Fibroblast of skin of right quadriceps (primary cell): ENCODE data around the gene SLC1A4.
"Not testable (repeated sequence)": the region's sequence is repeated elsewhere in the genome, so short reads cannot be mapped to it uniquely, and the experiment has no call there.

Experiments
- DNase-seq: peaks from one replicate; pipeline ENCODE4 v3.0.0-alpha.2; 2013

Gene SLC1A4

DNA sequence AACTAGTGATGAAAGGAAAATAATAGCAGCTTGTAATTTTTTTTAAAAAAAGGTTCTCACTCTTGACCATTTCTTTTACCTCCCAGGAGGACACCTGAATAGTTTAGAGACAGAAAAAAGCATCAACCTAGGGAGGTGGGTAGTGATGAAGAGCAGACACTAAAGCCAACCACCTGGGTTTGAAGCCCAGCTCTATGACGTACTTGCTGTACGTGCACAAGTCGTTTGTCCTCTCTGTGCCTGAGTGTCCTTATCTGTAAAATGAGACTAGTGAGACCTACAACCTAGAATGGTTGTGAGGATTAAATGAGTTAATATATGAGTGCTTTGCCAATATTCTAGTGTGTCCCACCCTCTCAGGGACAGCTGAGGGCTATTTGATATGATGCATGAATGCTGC is 5.8 kb downstream of the SLC1A4 start:
- no peak for DNase-seq

GRCh38 chr2:64996871-64997307 is 7.7 kb downstream of the SLC1A4 start:
- no peak for DNase-seq

- peak; percentile 49 for DNase-seq
Observed at GRCh38 chr2:64998658-64999061, 9.5 kb downstream of the SLC1A4 start.

DNA sequence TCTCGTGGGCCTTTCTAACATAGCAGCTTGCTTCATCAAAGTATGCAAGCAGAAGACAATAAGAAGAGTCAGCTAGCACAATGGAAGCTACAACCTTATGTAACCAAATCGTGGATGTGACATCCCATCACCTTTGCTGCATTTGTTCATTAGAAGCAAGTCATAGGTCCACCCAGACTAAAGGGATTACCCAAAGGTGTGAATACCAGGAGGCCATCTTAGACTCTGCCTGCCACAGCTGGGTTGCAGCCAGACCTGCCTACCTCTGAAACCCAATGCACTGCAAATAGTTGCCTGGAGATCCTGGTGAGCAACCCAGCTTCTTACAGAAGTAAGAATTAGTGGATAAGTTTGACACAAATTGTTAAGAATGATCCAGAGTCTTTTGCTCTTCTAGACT is 10.6 kb downstream of the SLC1A4 start:
- DNase-seq, result no peak

- DNase-seq, result no peak
Observed at GRCh38 chr2:65000644-65001043, 11.4 kb downstream of the SLC1A4 start.

DNA sequence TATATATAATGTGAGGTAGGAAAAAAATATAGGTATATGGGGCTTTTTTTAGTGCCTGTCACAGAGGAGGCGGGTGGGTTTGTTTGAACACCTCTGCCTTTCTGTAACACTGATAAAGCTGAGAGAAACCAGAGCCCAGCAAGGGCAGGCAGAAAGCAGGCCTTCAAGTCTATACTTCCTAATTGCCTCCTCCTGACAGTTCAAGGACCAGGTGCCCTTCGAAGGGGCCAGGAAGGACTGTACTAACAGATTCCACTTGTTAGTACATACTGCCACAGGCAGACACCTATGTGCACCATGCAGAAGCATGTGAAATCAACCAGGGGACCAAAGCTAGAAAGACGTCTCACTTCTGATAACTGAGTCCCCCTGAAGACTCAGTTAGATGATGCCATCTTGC is 13.8 kb downstream of the SLC1A4 start:
- DNase-seq, result no peak

GRCh38 chr2:65004232-65004631 is 15.0 kb downstream of the SLC1A4 start:
- not testable (repeated sequence) for DNase-seq

DNA sequence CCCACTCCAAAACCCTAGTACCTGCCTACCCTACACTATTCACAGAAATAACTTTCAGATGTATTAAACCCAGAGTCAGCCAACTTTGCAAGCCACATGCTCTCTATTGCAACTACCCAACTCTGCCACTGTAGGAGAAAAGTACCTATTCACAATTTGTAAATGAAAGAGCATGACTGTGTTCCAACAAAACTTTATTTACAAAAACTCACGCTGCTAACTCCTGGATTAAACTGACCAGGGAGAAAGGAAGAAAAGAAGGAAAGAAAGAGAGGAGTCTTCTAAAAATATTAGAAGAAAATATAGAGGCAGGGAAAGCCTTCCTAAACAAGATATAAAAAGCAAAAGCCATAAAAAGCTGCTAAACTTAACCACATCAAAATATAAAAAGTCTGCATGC is 24.6 kb downstream of the SLC1A4 start:
- no peak for DNase-seq

GRCh38 chr2:65015731-65016130 is 26.5 kb downstream of the SLC1A4 start:
- no peak for DNase-seq

- no peak for DNase-seq
Observed at GRCh38 chr2:65016789-65017188, 27.6 kb downstream of the SLC1A4 start.

- DNase-seq, result no peak
Observed at GRCh38 chr2:65017335-65017734, 28.1 kb downstream of the SLC1A4 start.

DNA sequence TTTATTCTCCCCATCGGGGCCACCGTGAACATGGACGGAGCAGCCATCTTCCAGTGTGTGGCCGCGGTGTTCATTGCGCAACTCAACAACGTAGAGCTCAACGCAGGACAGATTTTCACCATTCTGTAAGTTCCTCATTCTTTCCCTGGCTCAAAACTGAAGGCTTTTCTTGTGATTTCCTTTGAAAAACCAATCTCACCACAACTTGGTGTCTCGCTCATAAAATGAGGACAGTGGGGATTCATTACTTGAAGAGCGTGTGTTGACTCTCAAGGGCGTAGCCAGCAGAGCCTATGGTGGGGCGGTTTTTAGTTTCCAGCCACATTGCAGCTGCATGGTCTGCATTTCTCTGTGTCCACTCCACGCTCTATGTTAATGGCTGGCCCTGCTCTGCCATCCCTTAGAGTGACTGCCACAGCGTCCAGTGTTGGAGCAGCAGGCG is 29.0 kb downstream of the SLC1A4 start:
- no peak for DNase-seq

GRCh38 chr2:65019010-65019409 is 29.8 kb downstream of the SLC1A4 start:
- DNase-seq, result no peak

GRCh38 chr2:65019675-65020195 is 30.5 kb downstream of the SLC1A4 start:
- DNase-seq, result no peak

DNA sequence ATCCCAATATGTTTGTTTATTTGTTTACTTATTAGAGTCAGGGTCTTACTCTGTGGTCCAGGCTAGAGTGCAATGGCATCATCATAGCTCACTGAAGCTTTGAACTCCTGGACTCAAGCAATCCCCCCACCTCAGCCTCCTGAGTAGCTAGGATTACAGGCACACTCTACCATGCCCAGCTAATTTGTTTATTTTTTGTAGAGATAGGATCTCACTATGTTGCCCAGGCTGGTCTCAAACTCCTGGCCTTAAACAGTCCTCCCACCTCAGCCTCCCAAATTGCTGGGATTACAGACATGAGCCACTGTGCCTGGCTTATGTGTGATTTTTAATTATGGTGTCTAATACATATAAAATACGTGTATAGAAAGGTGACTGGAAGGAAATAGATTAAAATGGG is 31.1 kb downstream of the SLC1A4 start:
- DNase-seq, result not testable (repeated sequence)

- DNase-seq, result no peak
Observed at GRCh38 chr2:65020943-65021528, 31.8 kb downstream of the SLC1A4 start.

GRCh38 chr2:65021709-65022108 is 32.5 kb downstream of the SLC1A4 start:
- no peak for DNase-seq

GRCh38 chr2:65022189-65022588 is 33.0 kb downstream of the SLC1A4 start:
- DNase-seq, result no peak

DNA sequence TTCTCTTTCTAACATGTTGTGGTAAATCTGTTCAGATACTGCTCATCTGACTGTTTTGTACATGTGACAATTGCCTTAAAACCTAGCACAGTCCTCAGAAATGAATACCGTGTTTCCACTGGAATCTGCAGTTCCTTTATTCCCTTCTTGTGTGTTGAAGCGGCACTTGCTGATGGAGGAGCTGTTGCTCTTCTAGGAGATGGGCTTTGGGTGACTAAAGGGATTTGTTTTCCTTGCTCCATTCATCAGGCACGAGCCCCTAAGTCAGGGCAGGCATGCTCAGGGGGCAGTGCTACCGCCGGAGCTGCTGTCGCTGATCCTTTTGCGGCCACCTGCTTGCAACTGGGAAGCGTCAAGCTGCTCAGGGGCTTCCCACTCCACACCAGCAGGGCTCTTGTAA is 34.5 kb downstream of the SLC1A4 start:
- no peak for DNase-seq

DNA sequence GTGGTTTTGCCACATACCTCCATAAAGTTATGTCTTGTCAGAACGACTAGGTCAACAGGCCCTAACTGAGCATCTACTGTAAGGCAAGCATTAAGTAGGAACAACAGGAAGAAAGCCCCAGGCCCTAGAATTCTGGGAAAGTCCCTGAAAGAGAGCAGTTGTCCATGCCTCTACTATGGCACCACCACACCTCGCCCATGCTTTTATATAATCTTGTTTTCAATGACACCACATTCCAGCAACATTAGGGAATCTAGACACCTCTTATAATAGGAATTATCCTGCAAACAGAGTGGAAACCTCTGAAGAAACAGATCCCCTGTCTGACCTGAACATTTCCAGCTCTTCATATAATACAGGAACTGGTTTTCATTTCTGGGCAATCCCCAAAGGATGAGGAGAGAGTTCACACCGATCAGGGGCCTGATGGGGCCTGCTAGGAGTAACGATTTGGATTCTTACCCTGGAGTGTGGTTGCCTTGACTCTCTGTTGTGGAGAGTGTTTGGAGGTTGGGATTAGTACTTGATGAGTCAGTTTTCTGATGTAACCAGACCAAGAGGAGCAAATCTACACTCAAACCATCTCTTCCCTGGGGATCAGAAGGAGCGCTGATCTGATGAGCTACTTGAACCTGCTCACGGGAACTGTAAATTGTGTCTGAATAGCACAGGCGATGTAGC is 35.1 kb downstream of the SLC1A4 start:
- peak; percentile 94 for DNase-seq

GRCh38 chr2:65025453-65026123 is 36.4 kb downstream of the SLC1A4 start:
- no peak for DNase-seq

DNA sequence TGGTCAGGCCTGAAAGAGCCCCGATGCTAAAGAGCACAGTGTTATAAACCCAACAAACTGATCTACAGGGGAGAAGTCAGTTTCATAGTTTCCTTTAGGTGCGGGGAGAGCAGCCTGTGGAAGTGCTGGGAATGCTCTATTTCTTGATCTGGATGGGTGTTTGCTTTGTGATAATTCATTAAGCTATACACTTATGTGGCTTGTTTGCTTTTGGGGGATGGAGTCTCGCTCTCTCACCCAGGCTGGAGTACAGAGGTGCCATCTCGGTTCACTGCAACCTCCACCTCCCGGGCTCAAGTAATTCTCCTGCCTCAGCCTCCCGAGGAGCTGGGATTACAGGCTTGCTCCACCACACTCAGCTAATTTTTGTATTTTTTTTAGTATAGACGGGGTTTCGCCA is 37.0 kb downstream of the SLC1A4 start:
- DNase-seq, result no peak

GRCh38 chr2:65026704-65027464 is 37.7 kb downstream of the SLC1A4 start:
- DNase-seq, result no peak
